Measurements from ENCODE around the gene RASA1.
"Not testable (repeated sequence)": the region's sequence is repeated elsewhere in the genome, so short reads cannot be mapped to it uniquely, and the experiment has no call there.

Gene RASA1

GRCh38 chr5:87287266-87287665, 19.6 kb downstream of the RASA1 start:
- DNase-seq, result not testable (repeated sequence)

DNA sequence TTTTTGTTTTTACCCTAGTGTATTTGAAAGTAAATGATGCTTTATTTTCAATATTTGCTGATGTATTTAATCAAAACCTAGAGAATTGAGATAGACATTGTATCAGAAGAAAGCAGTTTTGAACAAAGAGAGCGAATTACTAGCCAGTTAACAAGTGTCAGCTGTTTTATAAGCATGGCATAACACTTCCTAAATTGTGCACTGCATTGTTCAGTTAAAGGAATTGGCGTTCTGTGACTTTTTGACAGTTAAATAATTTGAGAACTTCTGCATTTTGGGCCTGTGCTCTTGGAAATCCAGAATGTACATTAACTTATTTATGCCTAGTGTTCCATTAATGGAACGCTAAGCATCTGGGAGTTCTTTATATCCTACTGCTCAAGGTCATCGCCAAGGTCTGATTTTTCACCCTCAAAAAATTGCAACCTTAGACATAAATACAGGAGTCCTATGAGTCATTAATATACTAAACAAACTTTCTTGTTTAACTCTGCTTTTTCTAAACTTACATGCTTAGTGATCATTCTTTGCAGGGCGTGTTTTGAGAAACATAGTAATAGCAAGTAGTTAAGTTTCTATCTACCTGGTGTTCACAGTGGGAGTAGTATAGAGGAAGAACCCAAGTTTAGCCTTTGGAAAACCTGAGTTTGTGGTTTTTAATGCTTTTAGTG, 31.1 kb downstream of the RASA1 start:
- no peak for DNase-seq

GRCh38 chr5:87300176-87300575, 32.5 kb downstream of the RASA1 start:
- no peak for DNase-seq

DNA sequence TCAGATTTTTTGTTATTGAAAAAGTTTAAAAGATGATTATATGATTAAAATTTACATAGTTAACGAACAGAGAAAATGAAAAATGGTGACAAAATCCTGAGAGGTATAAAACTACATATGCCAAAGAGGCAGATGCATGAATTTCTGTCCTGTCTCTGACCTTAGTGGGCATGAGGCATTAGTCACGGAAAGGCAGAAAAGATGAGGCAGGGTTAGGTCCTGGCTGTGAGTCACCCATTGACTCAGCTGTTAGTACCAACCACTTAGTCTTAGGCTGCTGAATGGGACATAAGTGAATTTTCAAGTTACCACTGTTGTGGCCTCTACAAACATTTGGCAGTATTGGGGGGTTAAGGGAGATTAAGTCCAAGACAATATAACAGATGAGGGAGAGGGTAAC, 33.1 kb downstream of the RASA1 start:
- DNase-seq, result no peak

DNA sequence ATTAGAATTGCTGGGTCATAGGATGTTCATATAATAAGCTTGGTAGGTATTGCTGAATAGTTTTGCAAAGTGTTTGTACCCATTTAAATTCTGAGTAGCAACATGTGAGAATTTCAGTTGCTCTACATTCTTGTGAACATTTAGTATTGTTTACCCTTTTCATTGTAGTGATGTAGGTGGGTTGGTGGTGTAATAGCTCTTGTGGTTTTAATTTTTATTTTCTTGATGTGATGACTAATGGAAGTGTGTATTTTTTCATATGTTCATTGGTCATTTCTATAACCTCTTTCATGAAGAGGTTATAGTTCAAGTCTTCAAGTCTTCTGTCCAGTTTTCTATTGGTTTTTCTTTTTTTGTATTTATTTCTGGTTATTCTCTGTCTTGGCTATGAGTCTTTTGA, 34.4 kb downstream of the RASA1 start:
- DNase-seq, result no peak

DNA sequence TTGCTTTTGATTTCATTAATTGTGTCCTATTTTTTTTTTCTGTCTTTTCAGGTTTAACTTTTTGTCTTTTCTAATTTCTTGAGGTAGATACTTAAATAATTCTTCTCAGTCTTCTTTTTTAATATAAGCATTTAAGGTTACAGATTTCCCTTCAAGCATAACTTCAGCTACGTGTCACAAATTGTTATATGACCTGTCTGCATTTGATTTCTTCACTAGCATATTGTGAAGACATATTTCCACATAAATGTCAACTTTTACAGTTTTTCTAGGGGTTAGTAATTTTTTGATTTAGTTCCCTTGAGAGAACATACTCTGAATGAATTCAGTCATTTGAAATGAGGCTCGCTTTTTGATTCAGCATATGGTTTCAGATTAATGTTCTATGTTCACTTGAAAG, 35.6 kb downstream of the RASA1 start:
- DNase-seq, result no peak

- DNase-seq, result not testable (repeated sequence)
Measured at GRCh38 chr5:87306090-87306489, 38.4 kb downstream of the RASA1 start.

- no peak for DNase-seq
Measured at GRCh38 chr5:87307796-87308423, 40.2 kb downstream of the RASA1 start.

- DNase-seq, result no peak
Measured at GRCh38 chr5:87311405-87312279, 44.0 kb downstream of the RASA1 start.

- no peak for DNase-seq
Measured at GRCh38 chr5:87313216-87313615, 45.5 kb downstream of the RASA1 start.

DNA sequence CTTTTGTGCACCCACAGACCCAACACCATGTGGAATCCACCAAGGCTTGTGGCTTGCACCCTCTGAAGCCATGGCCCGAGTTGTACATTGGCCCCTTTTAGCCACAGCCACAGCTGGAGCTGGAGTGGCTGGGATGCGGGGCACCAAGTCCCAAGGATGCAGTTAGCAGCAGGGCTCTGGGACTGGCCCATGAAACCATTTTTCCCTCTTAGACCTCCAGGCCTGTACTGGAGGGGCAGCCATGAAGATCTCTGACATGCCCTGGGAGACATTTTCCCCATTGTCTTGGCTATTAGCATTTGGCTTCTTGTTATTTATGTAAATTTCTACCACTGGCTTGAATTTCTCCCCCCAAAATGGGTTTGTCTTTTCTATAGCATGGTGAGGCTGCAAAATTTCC, 51.8 kb downstream of the RASA1 start:
- no peak for DNase-seq

DNA sequence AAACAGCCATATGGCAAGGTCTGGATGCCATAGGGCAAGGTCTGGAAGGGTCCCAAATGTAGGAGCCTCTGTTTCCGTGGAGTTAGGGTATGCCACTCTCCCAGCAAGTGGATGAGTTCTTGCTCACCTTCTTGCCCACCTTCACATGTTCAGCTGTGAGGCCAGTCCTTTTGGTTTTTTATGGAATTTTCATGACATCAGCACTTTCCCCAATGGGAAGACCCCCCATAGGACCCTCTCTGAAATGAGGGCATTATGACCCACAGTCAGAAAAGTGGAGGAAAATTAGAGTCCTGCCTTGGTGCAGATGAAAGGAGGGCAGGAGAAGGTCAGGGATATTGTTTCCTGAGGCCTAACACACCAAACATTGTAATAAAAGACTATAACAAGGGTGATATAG, 53.9 kb downstream of the RASA1 start:
- DNase-seq, result no peak

- DNase-seq, result no peak
Measured at GRCh38 chr5:87322381-87322780, 54.7 kb downstream of the RASA1 start.

DNA sequence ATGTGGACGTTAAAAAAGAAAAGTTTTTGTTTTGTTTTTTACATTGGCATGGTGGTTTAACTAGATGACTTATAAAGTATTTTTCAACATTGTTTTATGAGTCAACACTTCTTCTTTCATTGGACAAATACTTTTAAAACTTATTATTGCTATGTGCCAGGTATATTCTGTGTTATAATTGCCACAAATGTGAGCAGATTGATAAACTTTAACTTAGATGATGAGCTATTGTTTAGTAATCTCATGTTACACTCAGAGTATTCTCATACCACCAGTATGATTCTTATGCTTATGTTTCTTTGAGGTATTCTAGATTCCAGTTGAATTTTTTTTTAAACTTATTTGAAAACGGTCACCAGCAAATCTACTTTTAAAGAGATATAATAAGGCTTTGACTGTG, 60.3 kb downstream of the RASA1 start:
- DNase-seq, result no peak

DNA sequence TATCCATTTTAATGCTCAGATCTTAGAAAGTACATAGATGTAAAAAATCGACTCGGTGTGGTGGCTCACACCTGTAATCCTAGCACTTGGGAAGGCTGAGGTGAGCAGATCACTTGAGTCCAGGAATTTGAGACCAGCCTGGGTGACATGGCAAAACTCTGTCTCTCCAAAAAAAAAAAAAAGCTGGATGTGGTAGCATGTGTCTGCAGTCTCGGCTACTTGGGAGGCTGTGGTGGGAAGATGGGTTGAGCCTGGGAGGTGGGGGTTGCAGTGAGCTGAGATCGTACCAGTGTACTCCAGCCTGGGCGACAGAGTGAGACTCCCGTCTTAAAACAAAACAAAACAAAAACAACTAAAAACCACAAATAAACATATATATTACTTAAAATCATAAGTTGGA, 61.4 kb downstream of the RASA1 start:
- no peak for DNase-seq

- no peak for DNase-seq
Measured at GRCh38 chr5:87339986-87340385, 72.3 kb downstream of the RASA1 start.

- peak; percentile 50 for DNase-seq
Measured at GRCh38 chr5:87340716-87341115, 73.0 kb downstream of the RASA1 start.

GRCh38 chr5:87347272-87347671, 79.6 kb downstream of the RASA1 start:
- DNase-seq, result no peak

- no peak for DNase-seq
Measured at GRCh38 chr5:87347841-87348240, 80.2 kb downstream of the RASA1 start.

DNA sequence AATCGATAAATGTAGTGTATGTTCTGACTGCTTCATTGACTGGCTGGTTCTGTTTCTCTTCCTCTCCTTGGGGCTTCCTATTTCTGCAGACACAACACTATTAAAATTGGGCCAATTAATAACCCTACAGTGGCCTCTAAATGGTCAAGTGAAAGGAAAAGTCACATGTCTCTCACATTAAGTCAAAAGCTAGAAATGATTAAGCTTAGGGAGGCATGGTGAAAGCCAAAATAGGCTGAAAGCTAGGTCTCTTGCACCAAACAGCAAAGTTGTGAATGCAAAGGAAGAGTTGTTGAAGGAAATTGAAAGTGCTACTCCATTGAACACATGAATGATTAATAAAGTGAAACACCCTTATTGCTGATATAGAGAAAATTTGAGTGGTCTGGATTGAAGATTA, 86.8 kb downstream of the RASA1 start:
- DNase-seq, result no peak

DNA sequence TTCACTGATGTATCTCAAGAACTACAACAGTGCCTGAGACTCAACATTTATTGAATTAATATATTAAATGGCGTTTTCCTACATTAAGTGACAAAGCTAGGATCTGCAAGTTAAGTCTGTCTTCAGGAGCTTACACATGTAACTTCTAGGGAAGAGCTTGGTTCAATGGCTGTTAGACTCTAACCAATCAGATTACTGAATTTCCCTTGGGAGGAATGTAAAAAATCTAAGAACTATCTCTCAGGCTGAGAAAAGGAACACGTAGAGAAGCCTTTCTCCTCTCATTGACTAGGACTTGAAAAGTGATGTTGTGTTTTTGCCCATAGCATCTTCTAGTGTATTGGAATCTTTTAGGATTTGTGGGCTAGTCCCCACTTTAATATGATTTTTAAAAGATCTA, 91.4 kb downstream of the RASA1 start:
- no peak for DNase-seq

GRCh38 chr5:87360132-87360531, 92.4 kb downstream of the RASA1 start:
- DNase-seq, result no peak

GRCh38 chr5:87361031-87361445, 93.4 kb downstream of the RASA1 start:
- DNase-seq, result no peak

Data from CD4-positive, alpha-beta T cell treated with Interleukin-10 for 1 hour (primary cell).